GM23338 (cell line): ENCODE data around the gene EVL. TPM values are rescaled to one million over a fixed set of nuclear protein-coding genes. Genes with fewer than 3 reads are reported as not detected.

Experiments
- ATAC-seq: fragments of 200-7000 bp; cut with Tn5 transposase; 3 replicates; pipeline ENCODE4 v1.9.1; 2020
- DNase-seq: peaks from one replicate; pipeline ENCODE4 v3.0.0-alpha.2; 2015; ENCODE audit warnings: low spot score
- H2AFZ ChIP-seq: fragments of 200-600 bp; sonication (generic); 2 replicates; pipeline ENCODE4 v1.8.0; 2016; ENCODE audit warnings: antibody characterized with exemption, mild to moderate bottlenecking, moderate library complexity
- H3F3A ChIP-seq: fragments of 200-600 bp; sonication (generic); replicated peaks from 2 replicates; pipeline ENCODE4 v1.8.0; 2017; ENCODE audit warnings: antibody characterized with exemption, mixed run types, low read depth
- H3K27ac ChIP-seq: fragments of 200-600 bp; sonication (generic); 2 replicates; pipeline ENCODE4 v1.6.1; 2016; ENCODE audit warnings: low read depth
- H3K27me3 ChIP-seq: fragments of 200-600 bp; sonication (generic); 2 replicates; pipeline ENCODE4 v1.8.0; 2016; ENCODE audit warnings: mild to moderate bottlenecking, mixed run types, moderate library complexity; ENCODE audit not compliant: insufficient read depth
- H3K36me3 ChIP-seq: fragments of 200-600 bp; sonication (generic); 2 replicates; pipeline ENCODE4 v1.8.0; 2016; ENCODE audit warnings: mild to moderate bottlenecking; ENCODE audit not compliant: insufficient read depth
- H3K4me1 ChIP-seq: fragments of 200-600 bp; sonication (generic); 2 replicates; pipeline ENCODE4 v1.8.0; 2016; ENCODE audit warnings: mild to moderate bottlenecking, moderate library complexity; ENCODE audit not compliant: insufficient read depth
- H3K4me2 ChIP-seq: fragments of 200-600 bp; sonication (generic); 2 replicates; pipeline ENCODE4 v1.7.1; 2017; ENCODE audit warnings: mixed run types
- H3K4me3 ChIP-seq: fragments of 200-600 bp; sonication (generic); 2 replicates; pipeline ENCODE4 v1.6.1; 2016; ENCODE audit warnings: mixed run types
- H3K79me2 ChIP-seq: fragments of 200-600 bp; sonication (generic); replicated peaks from 2 replicates; pipeline ENCODE4 v1.8.0; 2017; ENCODE audit warnings: mild to moderate bottlenecking; ENCODE audit not compliant: insufficient read depth
- H3K9me2 ChIP-seq: fragments of 200-600 bp; sonication (generic); 2 replicates; pipeline ENCODE4 v1.8.0; 2017; ENCODE audit not compliant: insufficient read depth
- H4K20me1 ChIP-seq: fragments of 200-600 bp; sonication (generic); replicated peaks from 2 replicates; pipeline ENCODE4 v1.8.0; 2017; ENCODE audit warnings: mild to moderate bottlenecking; ENCODE audit not compliant: insufficient read depth
- H3K27ac Mint-ChIP-seq: 2 replicates; pipeline ENCODE4 v1.8.0; 2020; ENCODE audit warnings: inconsistent platforms, mild to moderate bottlenecking, moderate library complexity, mixed read lengths
- H3K27me3 Mint-ChIP-seq: 3 replicates; pipeline ENCODE4 v1.8.0; 2022; ENCODE audit warnings: low read depth, mild to moderate bottlenecking, moderate library complexity, mixed read lengths, inconsistent platforms; ENCODE audit not compliant: insufficient read depth, poor library complexity
- H3K36me3 Mint-ChIP-seq: 3 replicates; pipeline ENCODE4 v1.8.0; 2021; ENCODE audit warnings: low read depth, mild to moderate bottlenecking, inconsistent platforms, moderate library complexity, mixed read lengths
- H3K4me1 Mint-ChIP-seq: 3 replicates; pipeline ENCODE4 v1.8.0; 2020; ENCODE audit warnings: mild to moderate bottlenecking, inconsistent platforms, mixed read lengths
- H3K4me3 Mint-ChIP-seq: 3 replicates; pipeline ENCODE4 v1.8.0; 2021; ENCODE audit warnings: moderate library complexity, mild to moderate bottlenecking, inconsistent platforms, mixed read lengths
- H3K9me3 Mint-ChIP-seq: 3 replicates; pipeline ENCODE4 v1.8.0; 2020; ENCODE audit warnings: moderate library complexity, mild to moderate bottlenecking, inconsistent platforms, mixed read lengths
- CREB1 ChIP-seq: fragments of 250-450 bp; sonication (Bioruptor Pico); IDR thresholded peaks from 2 replicates; pipeline ENCODE4 v1.5.0; 2020; ENCODE audit warnings: low read depth, mild to moderate bottlenecking, moderate library complexity
- CTCF ChIP-seq, 2 experiments: fragments of 200-600 bp in 1 of 2; sonication (generic) in 1 of 2; conservative IDR thresholded peaks; 2 replicates each; pipeline versions ENCODE4 v1.5.1 to v1.6.1; 2016 to 2017; ENCODE audit warnings: antibody characterized with exemption in 2 of 2, low read depth in 2 of 2, mild to moderate bottlenecking in 2 of 2, moderate library complexity in 1 of 2
- EZH2 ChIP-seq: fragments of 200-600 bp; sonication (generic); IDR thresholded peaks from one replicate; pipeline ENCODE4 v1.8.0; 2017; ENCODE audit warnings: antibody characterized with exemption, mild to moderate bottlenecking, low read depth; ENCODE audit not compliant: unreplicated experiment
- EZH2phosphoT487 ChIP-seq: fragments of 200-600 bp; sonication (generic); IDR thresholded peaks from one replicate; pipeline ENCODE4 v1.8.1; 2018; ENCODE audit warnings: antibody characterized with exemption; ENCODE audit not compliant: unreplicated experiment
- JUNB ChIP-seq: IDR thresholded peaks from one replicate; pipeline ENCODE4 v1.6.1; 2016; ENCODE audit warnings: antibody characterized with exemption; ENCODE audit not compliant: unreplicated experiment
- NANOG ChIP-seq: IDR thresholded peaks from 2 replicates; pipeline ENCODE4 v1.6.1; 2016; ENCODE audit warnings: antibody characterized with exemption, borderline replicate concordance
- POLR2AphosphoS5 ChIP-seq: IDR thresholded peaks from 2 replicates; pipeline ENCODE4 v1.6.1; 2016; ENCODE audit warnings: antibody characterized with exemption, low read depth
- REST ChIP-seq: IDR thresholded peaks from one replicate; pipeline ENCODE4 v1.6.1; 2018; ENCODE audit warnings: antibody characterized with exemption; ENCODE audit not compliant: unreplicated experiment
- STAT1 ChIP-seq: IDR thresholded peaks from one replicate; pipeline ENCODE4 v1.6.1; 2016; ENCODE audit warnings: antibody characterized with exemption; ENCODE audit not compliant: unreplicated experiment
- ZNF114 ChIP-seq: fragments of 250-450 bp; sonication (Bioruptor Pico); IDR thresholded peaks from 2 replicates; pipeline ENCODE4 v1.5.0; 2020; ENCODE audit warnings: mild to moderate bottlenecking, moderate library complexity
- ZNF331 ChIP-seq: fragments of 250-450 bp; sonication (Bioruptor Pico); IDR thresholded peaks from 2 replicates; pipeline ENCODE4 v1.5.0; 2020; ENCODE audit warnings: low read depth, mild to moderate bottlenecking, moderate library complexity
- ZNF462 ChIP-seq: fragments of 250-450 bp; sonication (Bioruptor Pico); IDR thresholded peaks from 2 replicates; pipeline ENCODE4 v1.5.0; 2020; ENCODE audit warnings: mild to moderate bottlenecking, moderate library complexity
- polyA plus RNA-seq: library from polyadenylated mRNA; unstranded; fragments of >200 nt; fragmentation: Nextera tagmentation; extraction: Ambion mirVana; gene quantifications from 2 replicates; pipeline ENCODE4 v1.2.1, GENCODE V29; 2016
- total RNA-seq: library from RNA; depleted of rRNA; stranded (reverse); fragments of >200 nt; shearing (Covaris generic); gene quantifications from 2 replicates; pipeline ENCODE4 v1.2.3, GENCODE V29; 2014

EVL gene
- total and polyA plus RNA-seq, 2 experiments from 2014 or later, result 28.2 to 50.5 TPM

- DNase-seq, result no peak
- TF ChIP-seq EZH2 (no peak), ZNF462 (CRISPR knock-in tag) (no peak), EZH2phosphoT487 (no peak), CREB1 (CRISPR knock-in tag) (no peak), REST (no peak), STAT1 (no peak), CTCF (conservative IDR thresholded peaks at IDR 0.05; ENCODE audit: low read depth in 2 of 2) (no peak), POLR2AphosphoS5 (no peak), ZNF114 (no peak), ZNF331 (CRISPR knock-in tag) (no peak), NANOG (no peak), JUNB (no peak)
- H3K4me3 Mint-ChIP-seq, result no peak overlapping the region
- Histone ChIP-seq H3K36me3 (no peaks in the 10 kb centered on the region; the same call in 1 of the 2 replicates), H4K20me1 (no peaks in the 10 kb centered on the region; the same call in 1 of the 2 replicates), H3K4me2 (no peak overlapping the region), H3K27ac (no peak overlapping the region), H3K4me1 (no peaks in the 10 kb centered on the region), H3K27me3 (no peaks in the 10 kb centered on the region), H3K79me2 (no peaks in the 10 kb centered on the region), H3K4me3 (no peak overlapping the region), H3K9me2 (no peaks in the 10 kb centered on the region), H2AFZ (no peak overlapping the region), H3F3A (no peaks in the 10 kb centered on the region)
- H3K9me3 Mint-ChIP-seq, result no peaks in the 10 kb centered on the region
- H3K36me3 Mint-ChIP-seq, result no peaks in the 10 kb centered on the region
- no peak for ATAC-seq
- H3K27ac Mint-ChIP-seq, result no peak overlapping the region
- no peaks in the 10 kb centered on the region for H3K27me3 Mint-ChIP-seq
- no peaks in the 10 kb centered on the region for H3K4me1 Mint-ChIP-seq
These were observed 26.2 kb downstream of the EVL start for GRCh38 chr14:100091386-100091785.
